ENCODE measurements around the gene VRK2. TPM values are rescaled to one million over a fixed set of nuclear protein-coding genes. Genes with fewer than 3 reads are reported as not detected.
A peak's percentile ranks its signal among the peaks of the same experiment; 100 is the strongest.

The VRK2 gene
- total and polyA plus RNA-seq, 4 donors = 7.5 to 19.6 (median 9.6) TPM

GRCh38 chr2:58047961-58048360, 1.4 kb downstream of the VRK2 start:
- Histone ChIP-seq H3K4me1 (ENCODE audit: control insufficient read depth, insufficient read depth, low read length) (peaks cover 14% of the 10 kb centered on the region), H3K27me3 (ENCODE audit: control insufficient read depth, insufficient read depth, low read length) (peaks cover 5% of the 10 kb centered on the region), H3K9me3 (ENCODE audit: control insufficient read depth, insufficient read depth, low read length) (no peaks in the 10 kb centered on the region), H3K36me3 (ENCODE audit: control insufficient read depth, insufficient read depth, low read length) (no peaks in the 10 kb centered on the region), H3K4me3 (ENCODE audit: low read depth, low read length) (no peak overlapping the region), H3K27ac (ENCODE audit: low read depth, low read length) (no peak overlapping the region)
- 75% methylated on average over 2 of the region's 3 CpGs for WGBS (ENCODE audit: insufficient coverage)
- peak in 1 of 6 donors; percentile 7 for DNase-seq (ENCODE audit: low read depth in 4 of 6, low spot score in 6 of 6)

GRCh38 chr2:58051445-58051844, 4.8 kb downstream of the VRK2 start:
- Histone ChIP-seq H3K36me3 (ENCODE audit: control insufficient read depth, insufficient read depth, low read length) (no peaks in the 10 kb centered on the region), H3K9me3 (ENCODE audit: control insufficient read depth, insufficient read depth, low read length) (no peaks in the 10 kb centered on the region), H3K27ac (ENCODE audit: low read depth, low read length) (no peak overlapping the region), H3K4me3 (ENCODE audit: low read depth, low read length) (no peak overlapping the region), H3K4me1 (ENCODE audit: control insufficient read depth, insufficient read depth, low read length) (peaks cover 8% of the 10 kb centered on the region), H3K27me3 (ENCODE audit: control insufficient read depth, insufficient read depth, low read length) (peaks cover 5% of the 10 kb centered on the region)
- WGBS (ENCODE audit: insufficient coverage) = no CpG with 5 or more reads among the region's 3 CpGs
- DNase-seq (ENCODE audit: low read depth in 4 of 6, low spot score in 6 of 6) = no peak

GRCh38 chr2:58052978-58053377, 6.4 kb downstream of the VRK2 start:
- WGBS (ENCODE audit: insufficient coverage) = no CpG with 5 or more reads among the region's 1 CpG

GRCh38 chr2:58054264-58054663, 7.7 kb downstream of the VRK2 start:
- H3K4me1 ChIP-seq (ENCODE audit: control insufficient read depth, insufficient read depth, low read length) = no peaks in the 10 kb centered on the region
- H3K36me3 ChIP-seq (ENCODE audit: control insufficient read depth, insufficient read depth, low read length) = no peaks in the 10 kb centered on the region
- H3K27me3 ChIP-seq (ENCODE audit: control insufficient read depth, insufficient read depth, low read length) = no peaks in the 10 kb centered on the region
- no peak overlapping the region for H3K27ac ChIP-seq (ENCODE audit: low read depth, low read length)
- H3K4me3 ChIP-seq (ENCODE audit: low read depth, low read length) = no peak overlapping the region
- no peak for DNase-seq (ENCODE audit: low read depth in 4 of 6, low spot score in 6 of 6)
- no peaks in the 10 kb centered on the region for H3K9me3 ChIP-seq (ENCODE audit: control insufficient read depth, insufficient read depth, low read length)

More at GRCh38 chr2:58052978-58053377, 6.4 kb downstream of the VRK2 start:
- no peaks in the 10 kb centered on the region for H3K4me1 ChIP-seq (ENCODE audit: control insufficient read depth, insufficient read depth, low read length)
- H3K4me3 ChIP-seq (ENCODE audit: low read depth, low read length) = no peak overlapping the region
- H3K36me3 ChIP-seq (ENCODE audit: control insufficient read depth, insufficient read depth, low read length) = no peaks in the 10 kb centered on the region
- H3K27ac ChIP-seq (ENCODE audit: low read depth, low read length) = no peak overlapping the region
- H3K9me3 ChIP-seq (ENCODE audit: control insufficient read depth, insufficient read depth, low read length) = no peaks in the 10 kb centered on the region
- no peak for DNase-seq (ENCODE audit: low read depth in 4 of 6, low spot score in 6 of 6)
- H3K27me3 ChIP-seq (ENCODE audit: control insufficient read depth, insufficient read depth, low read length) = no peaks in the 10 kb centered on the region

- Histone ChIP-seq H3K27ac (ENCODE audit: low read depth, low read length) (no peak overlapping the region), H3K27me3 (ENCODE audit: control insufficient read depth, insufficient read depth, low read length) (no peaks in the 10 kb centered on the region), H3K4me1 (ENCODE audit: control insufficient read depth, insufficient read depth, low read length) (no peaks in the 10 kb centered on the region), H3K9me3 (ENCODE audit: control insufficient read depth, insufficient read depth, low read length) (no peaks in the 10 kb centered on the region), H3K36me3 (ENCODE audit: control insufficient read depth, insufficient read depth, low read length) (no peaks in the 10 kb centered on the region), H3K4me3 (ENCODE audit: low read depth, low read length) (no peak overlapping the region)
- DNase-seq (ENCODE audit: low read depth in 4 of 6, low spot score in 6 of 6) = peak in 2 of 6 donors; percentile 36 to 90
- 67% methylated on average over 2 of the region's 2 CpGs for WGBS (ENCODE audit: insufficient coverage)
Measured at GRCh38 chr2:58055033-58055786, 8.6 kb downstream of the VRK2 start.

DNA sequence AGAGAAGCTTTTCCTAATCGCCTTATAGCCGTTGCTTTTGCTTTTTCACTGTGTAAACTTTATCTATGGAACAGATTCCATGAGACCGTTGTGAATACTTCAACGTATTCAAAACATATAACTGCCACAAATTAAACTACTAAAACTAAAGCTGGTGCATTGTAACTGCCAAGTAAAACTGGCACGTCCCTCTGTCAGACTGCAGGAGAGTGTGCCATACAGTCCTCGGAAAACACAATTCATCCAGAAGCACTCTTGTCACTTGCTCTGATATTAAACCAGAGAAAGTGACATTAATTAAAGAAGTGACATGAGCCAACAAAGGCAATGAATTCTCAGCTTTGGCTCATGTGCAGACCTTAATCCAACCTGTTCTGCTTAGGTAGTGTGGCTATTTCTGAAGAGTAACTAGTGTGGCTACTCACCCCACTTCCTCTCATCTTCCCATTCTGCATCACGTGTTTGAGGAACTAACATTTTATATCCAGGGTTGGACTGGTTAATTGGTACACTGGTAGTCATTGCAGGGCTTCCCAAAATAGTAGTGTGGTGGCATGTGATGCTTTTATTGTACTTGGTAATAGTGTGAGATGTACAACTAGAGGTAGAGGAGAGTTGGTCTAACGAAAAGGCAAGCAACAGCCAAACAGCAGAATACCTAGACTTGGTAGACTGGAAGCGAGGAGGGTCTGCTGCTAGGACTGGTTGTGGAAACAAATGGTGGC, 9.7 kb downstream of the VRK2 start:
- H3K4me3 ChIP-seq (ENCODE audit: low read depth, low read length) = no peak overlapping the region
- H3K36me3 ChIP-seq (ENCODE audit: control insufficient read depth, insufficient read depth, low read length) = no peaks in the 10 kb centered on the region
- H3K27me3 ChIP-seq (ENCODE audit: control insufficient read depth, insufficient read depth, low read length) = no peaks in the 10 kb centered on the region
- no peaks in the 10 kb centered on the region for H3K4me1 ChIP-seq (ENCODE audit: control insufficient read depth, insufficient read depth, low read length)
- DNase-seq (ENCODE audit: low read depth in 4 of 6, low spot score in 6 of 6) = peak in 2 of 6 donors; percentile 43 to 92
- WGBS (ENCODE audit: insufficient coverage) = 79% methylated on average over 7 of the region's 9 CpGs
- no peaks in the 10 kb centered on the region for H3K9me3 ChIP-seq (ENCODE audit: control insufficient read depth, insufficient read depth, low read length)
- no peak overlapping the region for H3K27ac ChIP-seq (ENCODE audit: low read depth, low read length)

GRCh38 chr2:58057707-58058530, 11.3 kb downstream of the VRK2 start:
- no peaks in the 10 kb centered on the region for H3K9me3 ChIP-seq (ENCODE audit: control insufficient read depth, insufficient read depth, low read length)
- H3K27ac ChIP-seq (ENCODE audit: low read depth, low read length) = no peak overlapping the region
- WGBS (ENCODE audit: insufficient coverage) = 58% methylated on average over 5 of the region's 6 CpGs
- peak in 2 of 6 donors; percentile 6 to 41 for DNase-seq (ENCODE audit: low read depth in 4 of 6, low spot score in 6 of 6)
- no peaks in the 10 kb centered on the region for H3K4me1 ChIP-seq (ENCODE audit: control insufficient read depth, insufficient read depth, low read length)
- no peaks in the 10 kb centered on the region for H3K36me3 ChIP-seq (ENCODE audit: control insufficient read depth, insufficient read depth, low read length)
- no peak overlapping the region for H3K4me3 ChIP-seq (ENCODE audit: low read depth, low read length)
- H3K27me3 ChIP-seq (ENCODE audit: control insufficient read depth, insufficient read depth, low read length) = no peaks in the 10 kb centered on the region

DNA sequence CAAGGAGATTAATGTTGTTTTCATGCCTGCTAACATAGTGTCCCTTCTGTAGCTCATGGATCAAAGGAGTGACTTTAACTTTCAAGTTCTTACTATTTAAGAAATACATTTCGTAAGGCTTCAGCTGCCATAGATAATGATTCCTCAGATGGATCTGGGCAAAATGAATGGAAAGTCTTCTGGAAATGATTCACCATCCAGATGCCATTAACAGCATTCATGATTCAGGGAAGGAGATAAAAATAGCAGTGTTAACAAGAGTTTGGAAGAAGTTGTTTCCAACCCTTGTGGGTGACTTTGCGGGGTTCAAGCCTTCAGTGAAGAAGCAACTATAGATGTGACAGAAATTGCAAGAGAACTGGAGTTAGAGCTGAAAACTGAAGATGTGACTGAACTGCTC, 17.0 kb downstream of the VRK2 start:
- Histone ChIP-seq H3K4me1 (ENCODE audit: control insufficient read depth, insufficient read depth, low read length) (no peaks in the 10 kb centered on the region), H3K27me3 (ENCODE audit: control insufficient read depth, insufficient read depth, low read length) (no peaks in the 10 kb centered on the region), H3K9me3 (ENCODE audit: control insufficient read depth, insufficient read depth, low read length) (no peaks in the 10 kb centered on the region), H3K4me3 (ENCODE audit: low read depth, low read length) (no peak overlapping the region), H3K27ac (ENCODE audit: low read depth, low read length) (no peak overlapping the region), H3K36me3 (ENCODE audit: control insufficient read depth, insufficient read depth, low read length) (no peaks in the 10 kb centered on the region)
- no peak for DNase-seq (ENCODE audit: low read depth in 4 of 6, low spot score in 6 of 6)
- WGBS (ENCODE audit: insufficient coverage) = 80% methylated on average over 1 of the region's 2 CpGs

GRCh38 chr2:58064086-58064485, 17.5 kb downstream of the VRK2 start:
- Histone ChIP-seq H3K27ac (ENCODE audit: low read depth, low read length) (no peak overlapping the region), H3K4me1 (ENCODE audit: control insufficient read depth, insufficient read depth, low read length) (no peaks in the 10 kb centered on the region), H3K27me3 (ENCODE audit: control insufficient read depth, insufficient read depth, low read length) (no peaks in the 10 kb centered on the region), H3K36me3 (ENCODE audit: control insufficient read depth, insufficient read depth, low read length) (no peaks in the 10 kb centered on the region), H3K4me3 (ENCODE audit: low read depth, low read length) (no peak overlapping the region), H3K9me3 (ENCODE audit: control insufficient read depth, insufficient read depth, low read length) (no peaks in the 10 kb centered on the region)
- WGBS (ENCODE audit: insufficient coverage) = no CpG with 5 or more reads among the region's 2 CpGs
- DNase-seq (ENCODE audit: low read depth in 4 of 6, low spot score in 6 of 6) = no peak

Measured in spinal cord (tissue), 10 donors.